ENCODE results near the gene RAPH1.

DNA sequence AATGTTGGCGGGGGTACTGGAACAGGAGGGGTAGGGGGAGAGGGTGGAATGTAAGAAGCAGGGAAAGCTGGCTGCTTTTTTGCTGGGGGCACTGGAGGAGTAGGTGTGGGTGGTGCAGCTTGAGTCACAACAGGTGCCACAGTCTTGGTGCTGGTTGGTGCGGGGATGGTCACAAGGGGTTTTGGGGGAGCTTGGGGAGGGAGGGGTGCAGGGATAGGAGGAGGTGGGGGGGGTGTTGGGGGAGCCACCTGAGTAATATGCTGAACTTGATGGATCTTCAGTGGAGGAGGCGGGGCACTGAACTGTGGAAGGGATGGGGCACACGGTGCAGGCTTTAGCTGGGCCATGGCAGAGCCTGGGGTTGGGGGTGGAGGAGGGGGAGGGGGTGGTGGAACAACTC is 94.4 kb downstream of the RAPH1 start:
- TF ChIP-seq, protein P1, sequence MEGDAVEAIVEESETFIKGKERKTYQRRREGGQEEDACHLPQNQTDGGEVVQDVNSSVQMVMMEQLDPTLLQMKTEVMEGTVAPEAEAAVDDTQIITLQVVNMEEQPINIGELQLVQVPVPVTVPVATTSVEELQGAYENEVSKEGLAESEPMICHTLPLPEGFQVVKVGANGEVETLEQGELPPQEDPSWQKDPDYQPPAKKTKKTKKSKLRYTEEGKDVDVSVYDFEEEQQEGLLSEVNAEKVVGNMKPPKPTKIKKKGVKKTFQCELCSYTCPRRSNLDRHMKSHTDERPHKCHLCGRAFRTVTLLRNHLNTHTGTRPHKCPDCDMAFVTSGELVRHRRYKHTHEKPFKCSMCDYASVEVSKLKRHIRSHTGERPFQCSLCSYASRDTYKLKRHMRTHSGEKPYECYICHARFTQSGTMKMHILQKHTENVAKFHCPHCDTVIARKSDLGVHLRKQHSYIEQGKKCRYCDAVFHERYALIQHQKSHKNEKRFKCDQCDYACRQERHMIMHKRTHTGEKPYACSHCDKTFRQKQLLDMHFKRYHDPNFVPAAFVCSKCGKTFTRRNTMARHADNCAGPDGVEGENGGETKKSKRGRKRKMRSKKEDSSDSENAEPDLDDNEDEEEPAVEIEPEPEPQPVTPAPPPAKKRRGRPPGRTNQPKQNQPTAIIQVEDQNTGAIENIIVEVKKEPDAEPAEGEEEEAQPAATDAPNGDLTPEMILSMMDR (IDR thresholded peaks at IDR 0.05; ENCODE audit: poor library complexity, severe bottlenecking) = no peak
- TF ChIP-seq EZH2 (IDR thresholded peaks at IDR 0.05; ENCODE audit: borderline replicate concordance, insufficient read depth, low read length, poor library complexity, severe bottlenecking) (no peak), MXI1 (conservative IDR thresholded peaks at IDR 0.05; ENCODE audit: poor library complexity, severe bottlenecking) (no peak)
